AG10803 (cell line): Measurements from ENCODE around the gene LHFPL3.
"Not testable (repeated sequence)": the region's sequence is repeated elsewhere in the genome, so short reads cannot be mapped to it uniquely, and the experiment has no call there.

Experiments used
- DNase-seq: peaks from one replicate; pipeline ENCODE4 v3.0.0; 2010; ENCODE audit warnings: low read depth
- H3K4me3 ChIP-seq: 2 replicates; pipeline ENCODE4 v1.5.1; 2011; ENCODE audit warnings: mild to moderate bottlenecking, low read length, control low read depth
- CTCF ChIP-seq: conservative IDR thresholded peaks from 2 replicates; pipeline ENCODE4 v1.5.1; 2011; ENCODE audit warnings: mild to moderate bottlenecking, low read length, control low read depth, inconsistent platforms

LHFPL3 gene

GRCh38 chr7:104934665-104935064 is 606.3 kb downstream of the LHFPL3 start:
- no peak for TF ChIP-seq CTCF
- no peak overlapping the region for H3K4me3 ChIP-seq
- no peak for DNase-seq

- H3K4me3 ChIP-seq = no peak overlapping the region
- TF ChIP-seq CTCF = no peak
- no peak for DNase-seq
Measured at GRCh38 chr7:104935276-104935675, 606.9 kb downstream of the LHFPL3 start.

GRCh38 chr7:104936546-104936945 is 608.1 kb downstream of the LHFPL3 start:
- DNase-seq = no peak
- H3K4me3 ChIP-seq = no peak overlapping the region
- no peak for TF ChIP-seq CTCF

DNA sequence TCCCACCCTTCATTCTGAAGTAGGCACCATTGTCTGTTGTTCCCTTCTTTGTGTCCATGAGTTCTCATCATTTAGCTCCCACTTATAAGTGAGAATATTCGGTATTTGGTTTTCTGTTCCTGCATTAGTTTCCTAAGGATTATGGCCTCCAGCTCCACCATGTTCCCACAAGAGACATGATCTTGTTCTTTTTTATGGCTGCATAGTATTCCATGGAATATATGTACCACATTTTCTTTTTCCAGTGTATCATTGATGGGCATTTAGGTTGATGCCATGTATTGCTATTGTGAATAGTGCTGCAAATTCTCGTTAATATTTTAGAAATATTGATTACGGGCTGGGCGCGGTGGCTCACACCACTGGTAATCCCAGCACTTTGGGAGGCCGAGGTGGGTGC is 609.1 kb downstream of the LHFPL3 start:
- H3K4me3 ChIP-seq, DNase-seq: not testable (repeated sequence)

GRCh38 chr7:104938741-104939390 is 610.5 kb downstream of the LHFPL3 start:
- no peak for DNase-seq
- H3K4me3 ChIP-seq = no peak overlapping the region
- no peak for TF ChIP-seq CTCF

DNA sequence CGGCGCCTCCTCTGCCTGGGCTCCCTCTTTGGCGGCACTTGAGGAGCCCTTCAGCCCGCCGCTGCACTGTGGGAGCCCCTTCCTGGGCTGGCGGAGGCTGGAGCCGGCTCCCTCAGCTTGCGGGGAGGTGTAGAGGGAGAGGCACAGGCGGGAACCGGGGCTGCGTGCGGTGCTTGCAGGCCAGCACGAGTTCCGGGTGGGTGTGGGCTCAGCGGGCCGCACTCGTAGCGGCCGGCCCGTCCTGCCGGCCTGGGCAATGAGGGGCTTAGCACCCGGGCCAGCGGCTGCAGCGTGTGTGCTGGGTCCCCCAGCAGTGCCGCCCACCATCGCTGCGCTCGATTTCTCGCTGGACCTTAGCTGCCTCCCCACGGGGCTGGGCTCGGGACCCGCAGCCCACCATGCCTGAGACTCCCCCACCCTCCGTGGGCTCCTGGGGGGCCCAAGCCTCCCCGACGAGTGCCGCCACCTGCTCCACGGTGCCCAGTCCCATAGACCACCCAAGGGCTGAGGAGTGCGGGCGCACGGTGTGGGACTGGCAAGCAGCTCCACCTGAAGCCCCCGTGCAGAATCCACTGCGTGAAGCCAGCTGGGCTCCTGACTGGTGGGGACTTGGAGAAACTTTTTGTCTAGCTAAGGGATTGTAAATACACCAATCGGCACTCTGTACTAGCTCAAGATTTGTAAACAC is 611.8 kb downstream of the LHFPL3 start:
- no peak for DNase-seq
- H3K4me3 ChIP-seq = no peak overlapping the region
- TF ChIP-seq CTCF = no peak

DNA sequence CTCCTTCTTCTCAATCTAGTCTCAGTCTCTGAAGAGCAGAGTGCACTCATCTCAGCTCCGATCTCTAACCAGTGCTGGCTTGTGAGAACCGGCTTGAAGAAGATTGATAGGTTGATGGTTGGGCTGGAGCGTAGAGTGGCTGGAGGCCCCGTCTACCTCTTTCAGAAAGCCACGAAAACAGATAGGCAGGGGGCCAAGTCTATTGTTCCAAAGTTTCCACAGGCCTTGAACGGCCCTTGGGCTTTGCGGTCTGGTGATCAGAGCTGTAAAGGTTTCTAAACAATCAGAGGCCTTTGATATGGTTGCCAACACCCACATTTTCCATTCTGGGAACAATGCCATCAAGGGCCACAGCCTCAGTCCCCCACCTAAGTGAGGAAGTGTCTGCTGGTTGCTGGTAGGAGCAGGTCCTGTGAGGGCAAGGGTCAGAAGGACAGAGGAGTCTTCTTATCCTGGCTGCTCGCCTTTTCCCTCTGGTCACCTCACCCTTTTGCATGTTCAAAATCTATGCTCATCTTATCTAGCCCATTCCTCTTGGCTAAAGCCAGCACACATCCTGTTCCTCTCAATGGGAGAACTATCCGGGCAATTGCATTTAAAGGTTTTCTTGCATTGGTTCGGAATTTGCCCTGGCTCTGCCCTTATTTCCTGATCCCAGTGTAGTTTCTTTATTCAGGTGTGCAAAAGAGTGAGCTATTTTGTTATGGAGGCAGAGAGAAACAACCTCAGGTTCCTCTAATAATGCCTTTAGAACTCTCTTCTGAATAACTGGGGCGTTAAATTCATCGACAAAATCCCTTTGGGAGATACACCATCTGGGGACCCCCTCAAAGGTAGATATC is 615.3 kb downstream of the LHFPL3 start:
- no peak for DNase-seq
- TF ChIP-seq CTCF = no peak
- no peak overlapping the region for H3K4me3 ChIP-seq
